HG03432 (cell line): ENCODE results near the gene SYNPO.

Experiments used
- ATAC-seq: cut with Tn5 transposase; IDR thresholded peaks from one replicate; pipeline ENCODE4 v1.9.1; 2021; ENCODE audit warnings: mild to moderate bottlenecking, moderate library complexity; ENCODE audit not compliant: unreplicated experiment

Gene SYNPO

DNA sequence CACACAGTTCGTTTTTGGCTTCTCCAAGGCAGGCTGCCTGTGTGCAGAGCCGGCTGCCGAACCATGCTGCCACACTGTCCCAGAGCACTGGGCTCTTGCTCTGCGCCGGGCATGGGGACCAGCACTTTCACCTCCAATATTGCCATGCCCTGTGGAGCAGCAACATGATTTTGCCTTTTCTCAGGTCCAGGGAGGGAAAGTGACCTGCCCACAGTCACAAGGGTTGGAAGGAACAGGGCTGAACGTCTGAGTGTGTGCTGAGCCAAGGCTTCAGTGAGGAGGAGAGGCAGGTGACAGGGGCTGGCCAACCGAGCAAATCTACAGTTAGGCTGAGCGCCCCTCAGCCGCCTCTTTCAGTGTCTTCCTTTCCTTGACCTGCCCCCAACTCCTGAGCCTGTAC, 34.0 kb upstream of the SYNPO start:
- ATAC-seq, result no peak

DNA sequence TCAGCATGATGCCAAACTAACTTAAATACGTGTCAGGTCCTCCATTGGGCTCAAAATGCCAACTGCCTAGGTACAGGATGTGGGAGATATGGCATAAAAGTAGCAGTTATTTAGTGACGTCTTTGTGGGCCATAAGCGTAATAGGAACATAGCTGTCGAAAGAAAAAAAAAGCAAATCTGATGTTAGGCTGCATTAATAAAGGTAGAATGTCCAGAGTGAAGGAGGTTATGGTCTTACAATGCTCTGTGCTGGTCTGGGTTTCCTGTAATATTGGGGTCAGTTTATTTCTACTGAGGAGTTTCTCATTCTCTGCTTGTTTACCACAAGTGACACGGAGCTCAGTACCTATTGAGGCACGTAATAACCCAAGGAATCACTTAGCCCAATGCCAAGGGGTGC, 33.4 kb upstream of the SYNPO start:
- ATAC-seq, result no peak

DNA sequence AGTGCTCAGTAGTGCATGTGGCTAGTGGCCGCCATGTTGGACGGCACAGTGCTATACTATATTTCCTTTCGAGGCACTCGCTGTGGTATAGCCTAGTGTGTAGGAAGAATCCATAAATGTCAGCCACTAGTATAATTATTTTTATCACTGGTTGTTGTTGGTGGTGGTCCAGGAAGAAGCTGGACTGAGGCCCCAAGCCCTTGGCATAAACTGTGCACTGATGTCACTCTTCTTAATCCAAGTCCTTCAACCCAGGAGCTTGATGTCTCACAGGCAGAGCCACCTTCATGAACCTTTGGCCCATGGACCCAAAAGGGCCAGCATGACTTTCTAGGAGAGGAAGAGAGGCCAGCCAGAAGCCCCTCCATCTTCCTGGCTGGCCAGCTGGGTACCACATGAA, 32.5 kb upstream of the SYNPO start:
- no peak for ATAC-seq

DNA sequence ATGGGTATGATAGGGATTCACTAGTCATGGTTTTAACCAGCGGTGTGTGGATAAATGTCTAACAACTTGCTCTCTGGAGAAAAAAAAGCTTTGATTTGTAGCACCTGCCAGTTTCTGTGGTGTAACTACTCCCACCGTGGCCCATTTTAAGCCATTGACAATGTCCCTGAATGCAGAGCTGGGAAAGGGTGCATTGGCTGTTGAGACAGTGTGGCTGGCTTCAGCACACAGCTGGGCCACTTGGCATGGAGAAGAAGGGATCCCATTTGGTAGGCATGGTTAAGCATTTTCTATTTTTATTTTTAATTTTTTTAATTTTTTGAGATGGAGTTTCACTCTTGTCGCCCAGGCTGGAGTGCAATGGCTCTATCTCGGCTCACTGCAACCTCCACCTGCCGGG, 31.5 kb upstream of the SYNPO start:
- no peak for ATAC-seq

DNA sequence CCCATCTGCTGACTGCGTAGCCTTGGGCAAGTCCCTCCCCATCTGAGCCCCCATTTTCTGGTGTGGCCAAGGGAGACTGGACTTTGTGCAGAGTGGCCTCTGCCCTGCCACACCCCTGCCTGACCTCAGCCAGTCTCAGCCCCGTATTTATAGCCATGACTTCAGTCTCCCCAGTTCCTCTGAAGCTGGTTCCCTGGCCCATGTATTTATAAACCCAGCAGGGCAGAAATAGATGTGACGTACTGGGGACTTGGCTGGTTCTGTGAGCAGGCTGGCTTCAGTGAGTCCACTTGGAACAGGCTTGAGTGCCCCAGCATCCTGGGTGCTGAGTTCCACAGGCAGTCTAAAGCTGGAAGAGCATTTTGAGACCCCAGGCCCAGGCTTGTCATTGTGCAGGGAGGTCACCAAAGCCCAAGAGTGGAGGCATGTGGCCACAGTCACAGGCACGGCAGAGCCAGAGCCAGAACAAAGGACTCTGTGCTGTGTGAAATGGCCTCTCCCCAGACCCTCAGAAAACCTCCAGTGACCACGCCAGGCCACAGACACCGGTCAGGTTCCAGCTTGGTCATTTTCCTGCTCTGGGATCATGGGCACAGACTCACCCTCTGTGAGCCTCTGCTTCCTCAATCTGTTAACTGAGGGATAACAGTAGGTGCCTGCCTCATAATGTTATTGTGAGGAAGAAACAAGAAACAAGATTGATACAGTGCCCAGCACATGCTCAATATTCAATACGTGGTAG, 30.4 kb upstream of the SYNPO start:
- no peak for ATAC-seq

DNA sequence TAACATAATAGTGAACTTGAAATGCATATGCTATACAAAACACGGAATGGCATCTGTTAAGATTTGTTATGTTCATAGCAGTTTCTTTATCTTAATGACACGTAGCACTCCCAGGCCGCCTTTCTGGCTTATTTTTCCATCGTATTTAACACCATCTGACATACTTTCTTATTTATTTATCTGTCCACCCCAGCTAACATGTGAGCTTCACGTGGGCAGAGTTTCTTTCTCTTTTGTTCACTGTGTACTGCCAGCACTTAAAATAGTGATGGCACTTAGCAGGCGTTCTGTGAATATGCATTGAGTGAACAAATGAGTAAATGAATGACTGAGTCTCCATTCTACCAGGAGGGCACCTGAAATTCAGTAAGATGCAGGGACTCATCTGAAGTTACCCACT, 29.4 kb upstream of the SYNPO start:
- ATAC-seq, result no peak

DNA sequence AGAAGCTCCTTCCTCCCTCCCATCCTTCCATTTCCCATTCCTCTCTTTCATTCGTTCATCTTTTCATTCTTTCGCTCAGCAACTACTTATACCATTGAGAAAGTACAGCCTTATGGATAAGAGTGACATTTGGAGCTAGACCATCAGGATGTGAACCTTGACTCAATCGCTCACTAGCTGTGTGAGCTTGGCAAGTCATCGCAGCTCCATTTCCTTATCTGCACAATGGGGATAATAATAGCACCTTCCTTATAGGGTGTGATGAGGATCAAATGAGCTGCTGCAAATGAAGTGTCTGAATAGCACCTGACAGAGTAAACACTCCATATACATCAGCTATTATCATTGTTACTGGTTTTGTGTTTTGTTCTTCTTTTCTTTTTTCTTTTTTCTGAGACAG, 28.1 kb upstream of the SYNPO start:
- ATAC-seq, result no peak

DNA sequence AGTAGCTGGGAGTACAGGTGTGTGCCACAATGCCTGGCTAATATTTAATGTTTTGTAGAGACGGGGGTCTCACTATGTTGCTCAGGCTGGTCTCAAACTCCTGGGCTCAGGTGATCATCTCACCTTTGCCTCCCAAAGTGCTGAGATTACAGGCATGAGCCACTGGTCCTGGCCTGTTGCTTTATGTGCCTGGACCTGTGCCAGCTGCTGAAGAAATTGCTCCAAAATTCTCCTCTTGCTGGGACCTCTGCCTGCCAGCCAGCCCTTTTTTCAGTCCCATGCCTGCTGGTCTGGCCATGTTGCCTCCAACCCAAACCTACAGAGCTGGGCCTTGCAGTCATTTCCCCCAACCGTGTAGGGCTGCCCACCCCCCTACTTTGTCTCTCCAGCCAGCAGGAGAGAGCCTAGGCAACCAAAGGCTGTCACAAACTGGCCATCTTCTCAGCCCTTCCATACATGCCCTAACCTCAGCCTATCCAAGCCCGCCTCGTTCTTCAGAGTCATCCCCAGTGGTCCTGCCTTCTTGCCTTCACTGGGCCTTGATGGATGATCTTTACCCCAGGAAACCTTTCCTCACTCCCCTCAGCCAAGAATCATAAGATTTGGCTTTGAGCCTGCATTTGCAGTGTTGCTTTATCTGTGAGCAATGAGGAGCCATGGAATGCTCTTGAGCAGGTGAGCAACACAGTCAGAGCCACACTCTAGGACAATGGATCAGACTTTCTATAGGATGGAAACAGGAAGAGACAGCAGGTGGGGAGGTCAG, 27.4 kb upstream of the SYNPO start:
- ATAC-seq, result no peak

DNA sequence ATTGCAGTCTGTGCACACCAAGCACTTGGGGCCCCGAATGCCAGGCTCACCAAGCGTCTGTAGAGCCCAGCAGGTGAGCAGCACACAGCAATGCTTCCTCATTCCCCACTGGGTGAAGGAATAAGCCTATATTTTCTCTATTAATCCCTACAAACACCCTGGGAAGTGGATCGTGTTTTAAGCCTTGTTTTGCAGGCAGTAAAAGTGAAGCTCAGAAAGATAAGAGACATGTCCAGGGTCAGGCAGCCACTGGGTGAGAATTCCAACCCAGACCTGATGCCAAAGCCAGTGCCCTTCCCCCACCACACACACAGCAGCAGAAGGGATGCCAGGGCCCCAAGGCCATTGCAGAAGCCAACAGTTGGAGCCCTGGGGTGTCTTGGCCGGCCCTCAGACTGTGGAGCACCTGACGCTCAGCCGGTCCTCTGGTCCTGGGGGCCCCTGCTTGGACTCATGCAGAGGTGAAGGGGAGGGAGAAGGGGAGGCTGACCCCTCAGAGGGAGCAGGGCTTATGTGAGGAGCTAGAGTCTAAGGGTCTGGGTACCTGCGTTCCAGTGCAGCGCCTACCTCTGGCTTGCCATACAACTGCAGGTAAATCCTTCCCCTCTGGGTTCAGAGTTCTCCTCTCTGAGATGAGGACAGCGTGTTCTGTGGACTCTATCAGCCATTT, 26.3 kb upstream of the SYNPO start:
- no peak for ATAC-seq

DNA sequence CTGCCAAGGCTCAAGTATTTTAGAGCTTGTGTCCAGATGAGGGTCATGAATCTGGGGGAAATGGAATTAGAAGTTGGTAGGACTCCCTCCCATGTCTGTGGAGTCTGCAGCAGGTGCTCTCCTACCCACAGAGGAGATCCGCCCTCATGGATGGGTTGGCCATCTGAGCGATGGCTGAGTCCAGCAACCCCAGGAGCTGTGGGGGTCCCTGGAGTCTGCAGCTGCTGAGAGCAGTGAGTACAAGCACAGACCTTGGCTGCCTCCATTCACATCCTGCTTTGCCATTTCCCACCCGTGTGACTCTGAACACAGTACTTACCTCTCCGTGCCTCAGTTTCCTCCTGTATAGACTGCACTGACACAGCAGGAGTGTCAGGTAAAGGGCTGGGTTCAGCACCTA, 25.8 kb upstream of the SYNPO start:
- ATAC-seq, result no peak

DNA sequence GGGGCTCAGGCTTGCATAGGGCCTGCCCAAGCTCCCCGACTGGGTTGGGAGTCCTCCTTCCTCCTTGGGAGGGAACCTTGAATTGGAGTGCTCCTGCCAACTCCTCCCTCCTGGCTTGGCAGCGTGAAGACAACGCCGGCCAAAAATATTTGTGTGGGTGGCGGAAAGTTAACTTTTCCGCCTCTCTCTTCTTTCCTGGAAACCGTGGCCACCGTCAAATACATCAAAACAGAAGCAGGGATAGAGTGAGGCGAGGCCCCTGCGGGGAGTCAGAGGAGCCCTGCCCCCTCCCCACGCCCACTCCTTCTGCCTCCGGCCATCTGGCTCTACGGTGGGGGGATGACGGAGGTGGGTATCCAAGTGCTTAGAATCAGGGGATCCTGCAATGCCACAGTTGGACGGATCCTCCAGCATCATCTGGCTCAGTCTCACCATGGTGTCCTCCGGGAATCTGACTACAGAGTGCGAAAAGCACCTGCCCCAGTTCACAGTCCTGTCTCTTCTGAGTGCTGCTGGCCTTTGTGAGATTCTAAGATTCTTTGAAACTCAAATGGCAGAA, 25.2 kb upstream of the SYNPO start:
- no peak for ATAC-seq

DNA sequence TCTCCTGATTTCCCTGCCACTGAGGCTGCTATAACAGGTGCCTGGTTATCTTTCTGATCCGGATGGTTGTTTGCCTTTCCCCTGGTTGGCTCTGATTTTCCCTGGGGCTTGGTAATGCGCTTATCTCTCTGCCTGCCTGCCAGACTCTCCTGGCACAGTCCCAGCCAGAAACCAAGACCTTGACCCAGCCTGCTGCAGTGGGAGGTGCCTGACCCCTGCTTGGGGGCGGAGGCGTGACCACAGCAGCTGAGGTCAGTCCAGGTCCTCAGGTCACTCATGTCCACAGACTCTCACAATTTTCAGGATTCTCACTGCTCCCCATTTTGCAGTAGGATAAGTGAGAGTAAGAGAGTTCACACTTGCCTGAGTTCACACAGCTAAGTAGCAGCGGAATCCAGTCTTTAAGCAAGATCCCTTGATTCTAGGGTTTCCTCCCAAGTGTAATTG, 24.4 kb upstream of the SYNPO start:
- ATAC-seq, result no peak

DNA sequence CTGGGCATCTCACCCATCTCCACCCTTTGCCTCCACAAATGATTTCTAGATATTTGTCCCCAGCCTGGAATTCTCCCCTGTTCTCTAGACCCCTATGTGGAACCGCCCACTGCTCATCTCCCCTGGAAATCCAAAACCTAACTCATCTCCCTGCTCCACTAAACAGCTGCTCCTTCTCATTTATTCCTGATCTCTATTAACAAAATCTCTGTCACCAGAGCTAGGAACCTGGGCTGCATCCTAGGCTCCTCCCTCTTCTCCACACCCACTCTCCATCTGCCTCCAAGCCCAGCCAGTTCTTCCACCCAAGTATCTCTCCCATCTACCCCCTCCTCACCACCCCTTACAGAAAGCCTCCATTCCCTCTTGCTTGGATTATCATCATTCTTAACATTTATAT, 24.0 kb upstream of the SYNPO start:
- ATAC-seq, result no peak

DNA sequence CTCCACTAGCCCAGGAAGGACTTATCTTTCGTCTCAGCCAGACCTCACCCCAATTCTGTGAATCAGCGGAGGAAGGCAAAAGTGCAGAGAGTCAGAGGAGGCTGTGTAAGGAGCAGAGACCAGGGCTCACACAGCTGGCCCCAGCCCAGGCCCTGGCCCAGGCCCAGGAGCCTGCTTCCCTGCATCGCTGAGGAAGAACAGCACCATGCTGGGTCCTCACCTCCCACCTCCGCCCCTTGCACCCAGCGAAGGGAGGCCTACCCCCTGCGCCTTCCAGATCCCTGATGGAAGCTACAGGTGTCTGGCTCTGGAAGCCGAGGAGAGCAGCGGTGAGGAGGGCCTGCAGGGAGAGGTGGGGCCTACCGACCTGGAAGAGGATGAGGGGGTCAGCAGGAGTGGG, 22.3 kb upstream of the SYNPO start:
- no peak for ATAC-seq

DNA sequence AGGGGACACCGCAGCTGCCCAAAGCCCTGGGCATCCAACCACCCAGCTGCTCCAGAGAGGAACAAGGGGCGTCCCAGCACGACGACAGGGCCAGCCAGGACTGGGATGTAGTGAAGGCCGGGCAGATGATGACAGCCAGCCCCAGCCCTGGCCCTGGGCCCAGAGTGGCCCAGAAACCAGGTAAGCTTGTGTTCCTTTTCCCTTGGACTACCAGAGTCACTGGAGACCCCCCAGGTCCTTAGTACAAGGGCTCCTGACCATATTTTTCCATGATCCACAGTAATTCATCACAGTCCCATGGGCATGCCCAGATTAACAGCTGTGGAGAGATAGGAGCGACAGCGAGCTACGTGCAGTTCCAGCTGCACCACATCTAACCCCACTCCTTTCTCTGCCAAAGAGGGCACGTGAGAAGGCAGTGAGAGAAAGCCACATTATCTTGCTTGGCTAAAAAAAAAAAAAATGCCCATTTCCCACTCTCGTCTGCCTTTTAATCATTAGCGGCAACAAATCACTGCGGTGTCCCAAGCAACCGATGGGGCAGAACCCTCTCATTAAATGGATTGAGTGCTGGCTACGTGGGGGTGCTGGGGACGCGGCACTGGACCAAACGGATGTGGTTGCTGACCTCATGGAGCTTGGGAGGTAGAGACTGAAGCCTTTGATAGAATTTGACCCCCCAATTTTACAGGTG, 21.7 kb upstream of the SYNPO start:
- no peak for ATAC-seq

DNA sequence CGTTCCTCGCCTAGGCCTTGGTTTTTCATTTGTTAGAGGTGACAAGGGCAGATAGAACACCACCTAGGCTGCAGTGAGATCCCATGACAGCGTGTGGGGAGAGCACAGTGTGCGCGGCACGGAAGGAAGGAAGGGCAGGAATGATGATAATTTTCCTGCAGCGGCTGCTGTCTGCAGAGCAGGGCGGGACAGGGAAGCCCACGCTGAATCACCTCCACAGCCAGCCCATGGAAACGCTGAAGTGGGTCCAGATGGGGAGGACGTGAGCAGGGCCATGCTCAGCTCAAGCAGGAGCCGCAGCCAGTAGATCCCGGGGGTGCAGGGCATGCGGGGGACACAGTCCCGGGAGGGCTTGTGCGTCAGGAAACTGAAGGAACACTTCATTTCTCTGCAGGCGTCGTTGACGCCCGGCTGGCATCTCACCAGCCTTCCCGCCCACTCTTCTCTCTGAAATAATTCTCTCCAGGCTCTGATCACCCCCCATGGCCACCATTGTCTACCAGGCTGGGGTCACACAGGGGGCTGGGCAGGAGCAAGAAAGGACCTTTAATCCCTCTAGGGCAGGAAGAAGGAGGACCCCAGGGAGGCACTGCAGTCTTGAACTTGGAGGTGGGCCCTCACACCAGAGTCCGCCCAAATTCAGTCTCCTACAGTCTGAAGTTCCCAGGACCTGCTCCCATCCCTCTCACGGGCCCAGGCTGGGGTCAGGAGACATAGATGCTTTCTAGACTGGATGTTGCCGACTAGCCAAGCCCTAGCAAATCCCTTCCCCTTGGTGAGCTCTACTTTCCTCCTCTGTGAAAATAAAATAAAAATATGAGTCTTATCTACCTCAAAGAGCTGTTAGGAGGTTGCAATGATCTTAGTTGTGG, 20.9 kb upstream of the SYNPO start:
- no peak for ATAC-seq

DNA sequence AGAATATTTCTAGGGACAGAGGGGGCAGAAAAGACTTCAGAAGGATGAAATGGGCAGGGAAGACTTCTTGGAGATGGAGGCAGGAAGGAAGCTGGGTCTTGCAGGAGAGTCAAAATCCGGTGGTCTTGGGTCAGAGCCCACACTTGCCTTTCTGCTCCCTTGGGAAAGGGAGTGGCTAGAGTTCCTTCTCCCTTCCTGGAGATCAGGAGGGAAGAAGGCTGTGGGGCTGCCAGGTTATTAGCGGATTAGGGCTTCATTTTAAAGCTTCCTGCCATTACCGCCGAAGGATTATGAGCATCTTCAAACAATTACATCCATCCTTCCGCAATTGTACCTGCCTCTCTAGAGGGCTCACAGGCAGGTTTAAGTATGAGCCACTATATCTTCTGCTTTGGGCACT, 19.2 kb upstream of the SYNPO start:
- no peak for ATAC-seq

DNA sequence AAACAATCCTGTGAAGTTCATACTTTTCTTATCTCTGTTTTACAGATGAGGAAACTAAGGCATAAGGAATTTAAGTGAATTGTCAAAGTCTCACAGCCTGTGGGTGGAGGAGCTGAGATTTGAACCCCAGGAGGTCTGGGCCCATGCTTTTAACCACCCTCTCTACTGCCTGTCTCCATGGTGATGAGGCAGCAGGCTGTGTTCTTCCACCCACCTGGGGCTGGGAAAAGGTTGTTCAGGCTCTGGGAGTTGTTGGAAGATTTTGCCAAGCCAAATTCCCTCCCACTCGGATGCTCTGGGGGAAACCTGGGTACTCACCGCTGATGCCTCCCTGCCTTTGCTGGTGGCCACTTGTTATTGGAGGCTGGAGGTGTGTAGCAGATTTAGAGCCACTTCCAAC, 18.3 kb upstream of the SYNPO start:
- ATAC-seq, result no peak

DNA sequence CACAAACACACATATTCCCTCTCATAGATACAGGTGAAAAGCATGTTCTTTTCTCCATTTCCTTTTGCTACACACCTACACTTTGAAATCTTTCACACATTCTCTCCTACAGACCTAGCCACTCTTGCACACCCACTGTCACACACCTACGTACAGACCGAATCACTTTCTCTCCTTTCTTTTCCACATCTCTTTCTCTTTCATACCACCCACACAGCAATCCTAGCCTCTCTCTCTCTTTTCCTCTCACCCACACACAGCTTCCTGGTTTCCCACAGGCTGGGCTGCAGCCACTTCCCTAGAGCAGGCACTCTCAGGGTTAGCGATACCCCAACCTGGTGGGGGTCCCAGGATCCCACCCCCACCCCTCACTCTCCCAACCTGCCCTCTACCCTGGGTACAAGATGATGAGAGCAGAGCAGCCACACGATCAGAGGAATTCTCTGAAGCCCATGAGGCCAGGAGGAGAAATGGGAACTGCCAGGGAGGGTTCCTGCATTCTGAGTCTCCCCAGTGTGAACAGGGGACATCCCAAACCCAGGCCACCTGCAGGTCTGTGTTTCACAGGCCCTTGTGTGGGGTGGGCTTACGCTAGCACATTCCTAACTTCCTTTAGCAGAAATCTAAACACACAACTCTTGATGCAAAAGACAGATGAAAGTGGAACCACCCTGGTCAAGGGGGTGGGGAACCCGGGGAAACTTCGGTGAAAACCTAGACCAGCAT, 17.1 kb upstream of the SYNPO start:
- ATAC-seq, result no peak

DNA sequence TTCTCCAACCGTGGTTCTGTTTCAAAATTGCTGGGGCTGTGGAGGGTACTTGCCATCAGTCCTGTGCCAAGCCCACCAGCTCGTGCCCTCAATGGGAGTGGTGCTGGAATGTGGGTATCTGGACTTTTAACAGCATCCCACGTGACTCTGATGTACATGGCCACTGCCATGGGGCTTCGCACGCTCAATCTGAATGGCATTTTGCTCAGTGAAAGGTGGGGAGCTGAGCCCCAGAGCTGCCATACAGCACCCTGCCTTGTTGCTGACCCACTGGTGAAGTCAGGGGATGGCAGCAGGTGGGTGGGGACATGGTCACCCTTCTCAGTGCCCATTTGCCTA, 16.6 kb upstream of the SYNPO start:
- ATAC-seq, result no peak
